ENCODE results near the gene KLK3. TPM values are rescaled to one million over a fixed set of nuclear protein-coding genes. Genes with fewer than 3 reads are reported as not detected.

The KLK3 gene
- total RNA-seq, 6 experiments from 2014 or later = not detected

DNA sequence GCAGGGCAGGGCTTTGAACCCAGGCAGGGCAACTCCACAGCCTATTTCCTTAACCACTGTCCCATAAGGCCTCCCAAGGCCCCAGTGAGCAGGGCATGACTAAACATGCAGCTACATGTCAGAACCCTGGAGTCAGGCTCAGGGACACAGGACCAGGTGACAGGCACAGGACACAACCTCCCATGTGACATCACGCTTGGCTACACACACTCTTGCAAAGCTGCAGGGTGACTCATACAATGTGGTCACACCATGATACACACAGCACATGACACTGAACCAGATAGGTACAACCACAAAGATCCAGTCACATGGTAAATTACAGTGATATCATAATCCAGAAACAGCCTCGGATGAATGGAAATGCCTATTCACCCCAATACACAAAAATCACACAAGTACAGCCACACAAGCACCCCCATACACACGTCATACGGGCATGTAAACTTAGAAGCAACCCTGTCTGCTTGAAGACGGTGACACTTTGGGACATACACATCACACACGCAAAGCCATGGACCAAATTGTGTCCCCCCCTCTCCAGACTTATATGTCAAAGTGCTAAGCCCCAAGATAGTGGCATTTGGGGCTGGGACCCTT lies 42.0 kb downstream of the KLK3 start:
- TF ChIP-seq, protein P1, sequence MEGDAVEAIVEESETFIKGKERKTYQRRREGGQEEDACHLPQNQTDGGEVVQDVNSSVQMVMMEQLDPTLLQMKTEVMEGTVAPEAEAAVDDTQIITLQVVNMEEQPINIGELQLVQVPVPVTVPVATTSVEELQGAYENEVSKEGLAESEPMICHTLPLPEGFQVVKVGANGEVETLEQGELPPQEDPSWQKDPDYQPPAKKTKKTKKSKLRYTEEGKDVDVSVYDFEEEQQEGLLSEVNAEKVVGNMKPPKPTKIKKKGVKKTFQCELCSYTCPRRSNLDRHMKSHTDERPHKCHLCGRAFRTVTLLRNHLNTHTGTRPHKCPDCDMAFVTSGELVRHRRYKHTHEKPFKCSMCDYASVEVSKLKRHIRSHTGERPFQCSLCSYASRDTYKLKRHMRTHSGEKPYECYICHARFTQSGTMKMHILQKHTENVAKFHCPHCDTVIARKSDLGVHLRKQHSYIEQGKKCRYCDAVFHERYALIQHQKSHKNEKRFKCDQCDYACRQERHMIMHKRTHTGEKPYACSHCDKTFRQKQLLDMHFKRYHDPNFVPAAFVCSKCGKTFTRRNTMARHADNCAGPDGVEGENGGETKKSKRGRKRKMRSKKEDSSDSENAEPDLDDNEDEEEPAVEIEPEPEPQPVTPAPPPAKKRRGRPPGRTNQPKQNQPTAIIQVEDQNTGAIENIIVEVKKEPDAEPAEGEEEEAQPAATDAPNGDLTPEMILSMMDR (IDR thresholded peaks at IDR 0.05) = no peak

DNA sequence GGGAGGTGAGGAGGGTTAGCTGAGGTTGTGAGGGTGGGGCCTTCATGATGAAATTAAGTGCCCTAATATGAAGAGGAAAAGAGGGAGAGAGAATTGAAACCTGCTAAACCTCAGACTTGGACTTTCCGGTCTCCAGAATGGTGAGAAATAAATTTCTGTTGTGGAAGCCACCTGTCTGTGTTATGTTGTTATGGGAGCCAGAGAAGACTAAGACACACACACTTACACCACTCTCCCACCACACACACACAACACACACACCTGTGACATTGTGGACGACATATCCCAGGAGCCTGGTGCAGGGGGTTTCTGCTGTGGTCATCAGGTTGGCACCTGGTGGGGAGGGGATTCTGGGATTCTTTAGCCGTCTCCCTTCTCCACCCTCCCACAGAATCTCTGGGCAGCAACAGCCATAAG lies 42.5 kb downstream of the KLK3 start:
- Mint-ChIP-seq H3K36me3 (ENCODE audit: low read depth) (no peaks in the 10 kb centered on the region), H3K9me3 (peaks cover 9% of the 10 kb centered on the region; the same call in 1 of the 2 replicates), H3K27me3 (ENCODE audit: insufficient read depth) (peaks cover 4% of the 10 kb centered on the region), H3K4me3 (no peak overlapping the region), H3K27ac (no peak overlapping the region), H3K4me1 (ENCODE audit: low read depth) (no peaks in the 10 kb centered on the region)
- DNase-seq = no peak
- TF ChIP-seq, protein P1 (IDR thresholded peaks at IDR 0.05) = no peak

More for the DNA sequence above, 42.0 kb downstream of the KLK3 start:
- peak; percentile 47 for DNase-seq
- Mint-ChIP-seq H3K4me1 (ENCODE audit: low read depth) (no peaks in the 10 kb centered on the region), H3K9me3 (peaks cover 9% of the 10 kb centered on the region; the same call in 1 of the 2 replicates), H3K36me3 (ENCODE audit: low read depth) (no peaks in the 10 kb centered on the region), H3K27me3 (ENCODE audit: insufficient read depth) (peaks cover 4% of the 10 kb centered on the region), H3K4me3 (no peak overlapping the region), H3K27ac (no peak overlapping the region)

DNA sequence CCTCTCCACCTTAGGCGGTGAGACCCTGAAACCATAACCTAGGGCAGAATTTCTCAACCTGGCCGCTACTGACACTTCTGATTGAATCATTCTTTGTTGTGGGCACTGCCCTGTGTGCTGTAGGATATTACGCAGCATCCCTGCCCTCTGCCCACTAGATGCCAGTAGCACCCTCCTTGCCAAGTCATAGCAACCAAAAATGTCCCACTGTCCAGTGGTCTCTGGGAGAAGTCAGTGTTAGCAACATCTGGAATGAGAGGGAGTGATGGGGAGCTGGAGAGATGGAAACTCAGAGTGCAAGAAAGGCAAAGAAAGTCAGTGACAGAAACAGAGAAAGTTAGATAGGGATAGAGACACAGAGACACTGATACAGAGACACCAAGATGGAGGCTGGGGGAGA lies 42.9 kb downstream of the KLK3 start:
- TF ChIP-seq, protein P1 (IDR thresholded peaks at IDR 0.05) = no peak
- Mint-ChIP-seq H3K9me3 (peaks cover 5% of the 10 kb centered on the region; the same call in 1 of the 2 replicates), H3K4me3 (no peak overlapping the region), H3K27me3 (ENCODE audit: insufficient read depth) (peaks cover 4% of the 10 kb centered on the region), H3K4me1 (ENCODE audit: low read depth) (no peaks in the 10 kb centered on the region), H3K27ac (no peak overlapping the region), H3K36me3 (ENCODE audit: low read depth) (no peaks in the 10 kb centered on the region)
- no peak for DNase-seq

DNA sequence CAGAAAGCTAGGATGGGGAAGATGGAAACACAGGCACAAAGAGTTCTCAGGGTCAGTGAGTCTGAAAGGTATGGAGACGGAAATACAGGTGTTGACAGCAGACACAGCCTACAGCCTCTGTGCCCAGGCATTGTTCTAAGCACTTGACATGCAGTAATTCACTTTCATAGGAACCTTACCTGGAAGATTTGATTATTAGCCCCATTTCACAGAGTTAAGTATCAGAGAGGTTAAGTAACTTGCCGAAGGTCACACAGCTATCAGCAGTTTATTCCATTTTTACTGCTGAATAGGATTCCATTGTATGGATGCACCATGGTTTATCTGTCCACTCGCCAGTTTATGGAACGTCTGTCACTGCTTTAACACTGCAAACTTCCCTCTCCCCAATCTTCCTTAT lies 43.3 kb downstream of the KLK3 start:
- TF ChIP-seq, protein P1 (IDR thresholded peaks at IDR 0.05) = no peak
- Mint-ChIP-seq H3K27me3 (ENCODE audit: insufficient read depth) (peaks cover 6% of the 10 kb centered on the region), H3K4me1 (ENCODE audit: low read depth) (no peaks in the 10 kb centered on the region)

DNA sequence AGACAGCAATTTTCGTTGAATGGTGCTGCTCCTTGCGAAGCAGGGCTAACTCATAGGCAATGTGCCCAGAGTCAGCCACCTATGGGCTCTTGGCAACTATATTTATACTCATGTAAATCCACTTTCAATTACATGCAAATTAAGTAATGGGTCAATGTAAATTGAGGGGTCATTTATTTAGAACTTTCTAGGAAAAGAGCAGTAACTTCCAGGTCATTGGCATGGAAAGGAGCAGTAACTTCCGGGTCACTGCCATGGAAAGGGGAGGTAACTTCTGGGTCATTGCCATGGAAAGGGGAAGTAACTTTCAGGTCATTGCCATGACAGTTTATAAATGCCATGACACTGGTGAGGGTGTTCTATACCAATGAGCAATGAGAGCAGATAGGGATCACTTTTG lies 44.9 kb downstream of the KLK3 start:
- no peak for DNase-seq
- TF ChIP-seq, protein P1 (IDR thresholded peaks at IDR 0.05) = no peak
- Mint-ChIP-seq H3K27me3 (ENCODE audit: insufficient read depth) (peaks cover 7% of the 10 kb centered on the region), H3K36me3 (ENCODE audit: low read depth) (no peaks in the 10 kb centered on the region), H3K4me3 (no peak overlapping the region), H3K4me1 (ENCODE audit: low read depth) (no peaks in the 10 kb centered on the region), H3K9me3 (no peaks in the 10 kb centered on the region; the same call in 1 of the 2 replicates), H3K27ac (no peak overlapping the region)

More for the DNA sequence above, 43.3 kb downstream of the KLK3 start:
- H3K36me3 Mint-ChIP-seq (ENCODE audit: low read depth) = no peaks in the 10 kb centered on the region
- H3K27ac Mint-ChIP-seq = no peak overlapping the region
- H3K4me3 Mint-ChIP-seq = no peak overlapping the region
- H3K9me3 Mint-ChIP-seq = peaks cover 5% of the 10 kb centered on the region; the same call in 1 of the 2 replicates
- DNase-seq = no peak
